DOHH2 (cell line): Measurements from ENCODE around the gene IPO9.

Experiments used
- H3F3A ChIP-seq: fragments of 200-600 bp; sonication (generic), shearing (Covaris generic); 2 replicates; pipeline ENCODE4 v1.6.0; 2016; ENCODE audit warnings: antibody characterized with exemption, mild to moderate bottlenecking; ENCODE audit not compliant: control insufficient read depth, insufficient read depth
- H3K27ac ChIP-seq: fragments of 200-600 bp; sonication (generic); 2 replicates; pipeline ENCODE4 v1.5.1; 2014; ENCODE audit warnings: low read depth, mild to moderate bottlenecking, low read length, moderate library complexity
- H3K27me3 ChIP-seq: fragments of 200-600 bp; sonication (generic); 2 replicates; pipeline ENCODE4 v1.6.1; 2014; ENCODE audit warnings: mild to moderate bottlenecking, low read length, mixed read lengths; ENCODE audit not compliant: control insufficient read depth
- H3K36me3 ChIP-seq: fragments of 200-600 bp; sonication (generic); 2 replicates; pipeline ENCODE4 v1.6.1; 2014; ENCODE audit warnings: mild to moderate bottlenecking, low read length, moderate library complexity, mixed read lengths; ENCODE audit not compliant: control insufficient read depth
- H3K4me1 ChIP-seq: fragments of 200-600 bp; sonication (generic); 2 replicates; pipeline ENCODE4 v1.6.1; 2014; ENCODE audit warnings: mild to moderate bottlenecking, low read length, mixed read lengths; ENCODE audit not compliant: control insufficient read depth
- H3K4me2 ChIP-seq: fragments of 200-600 bp; sonication (generic); 2 replicates; pipeline ENCODE4 v1.6.0; 2014; ENCODE audit warnings: mild to moderate bottlenecking, low read length, moderate library complexity
- H3K4me3 ChIP-seq: fragments of 200-600 bp; sonication (generic); 2 replicates; pipeline ENCODE4 v1.5.1; 2014; ENCODE audit warnings: mild to moderate bottlenecking, low read length, mixed read lengths
- H3K79me2 ChIP-seq: fragments of 200-600 bp; sonication (generic); 2 replicates; pipeline ENCODE4 v1.6.1; 2014; ENCODE audit warnings: mild to moderate bottlenecking, low read length, mixed read lengths; ENCODE audit not compliant: control insufficient read depth
- H3K9me2 ChIP-seq: fragments of 200-600 bp; sonication (generic); replicated peaks from 2 replicates; pipeline ENCODE4 v1.6.1; 2014; ENCODE audit warnings: mild to moderate bottlenecking, low read length, mixed read lengths; ENCODE audit not compliant: control insufficient read depth
- H3K9me3 ChIP-seq: fragments of 200-600 bp; sonication (generic); 2 replicates; pipeline ENCODE4 v1.6.1; 2014; ENCODE audit warnings: antibody characterized with exemption, low read length, mixed read lengths; ENCODE audit not compliant: control insufficient read depth, insufficient read depth
- H4K20me1 ChIP-seq: fragments of 200-600 bp; sonication (generic); 2 replicates; pipeline ENCODE4 v1.6.0; 2014; ENCODE audit warnings: low read depth, mild to moderate bottlenecking, antibody characterized with exemption, low read length, moderate library complexity; ENCODE audit not compliant: control insufficient read depth, insufficient read depth
- EZH2phosphoT487 ChIP-seq: fragments of 200-600 bp; sonication (generic); IDR thresholded peaks from 2 replicates; pipeline ENCODE4 v1.6.1; 2017; ENCODE audit warnings: borderline replicate concordance, mild to moderate bottlenecking, antibody characterized with exemption, low read length, moderate library complexity, mixed read lengths
- TF ChIP-seq, protein P1 (sequence below): fragments of 200-600 bp; sonication (generic); IDR thresholded peaks from one replicate; pipeline ENCODE4 v1.5.1; 2014; ENCODE audit warnings: antibody characterized with exemption, mild to moderate bottlenecking, low read depth, low read length; ENCODE audit not compliant: poor library complexity, severe bottlenecking

IPO9 gene

DNA sequence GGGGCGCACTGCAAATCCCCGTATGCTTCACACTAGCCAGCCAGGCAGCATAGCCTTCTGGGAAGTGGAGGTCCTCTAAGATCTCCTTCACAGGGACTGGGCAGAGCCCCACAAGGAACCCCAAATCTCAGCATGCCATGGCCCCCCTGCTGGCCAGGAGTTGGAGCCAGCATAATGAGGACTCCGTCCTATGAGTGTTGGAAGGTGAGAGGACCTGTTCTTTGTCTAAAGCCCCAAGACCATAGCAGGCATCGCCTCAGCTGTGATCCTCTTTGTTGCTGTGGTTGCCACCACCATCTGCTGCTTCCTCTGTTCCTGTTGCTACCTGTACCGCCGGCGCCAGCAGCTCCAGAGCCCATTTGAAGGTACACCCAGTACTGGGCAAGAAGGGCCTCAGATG, 61.3 kb downstream of the IPO9 start:
- H3K4me1 ChIP-seq = no peaks in the 10 kb centered on the region
- H3K36me3 ChIP-seq = no peaks in the 10 kb centered on the region
- H3K27ac ChIP-seq = no peak overlapping the region
- no peak overlapping the region for H3K4me3 ChIP-seq
- H3K27me3 ChIP-seq = peaks cover 49% of the 10 kb centered on the region
- no peaks in the 10 kb centered on the region for H3K9me2 ChIP-seq
- H3K4me2 ChIP-seq = no peak overlapping the region
- TF ChIP-seq, protein P1, sequence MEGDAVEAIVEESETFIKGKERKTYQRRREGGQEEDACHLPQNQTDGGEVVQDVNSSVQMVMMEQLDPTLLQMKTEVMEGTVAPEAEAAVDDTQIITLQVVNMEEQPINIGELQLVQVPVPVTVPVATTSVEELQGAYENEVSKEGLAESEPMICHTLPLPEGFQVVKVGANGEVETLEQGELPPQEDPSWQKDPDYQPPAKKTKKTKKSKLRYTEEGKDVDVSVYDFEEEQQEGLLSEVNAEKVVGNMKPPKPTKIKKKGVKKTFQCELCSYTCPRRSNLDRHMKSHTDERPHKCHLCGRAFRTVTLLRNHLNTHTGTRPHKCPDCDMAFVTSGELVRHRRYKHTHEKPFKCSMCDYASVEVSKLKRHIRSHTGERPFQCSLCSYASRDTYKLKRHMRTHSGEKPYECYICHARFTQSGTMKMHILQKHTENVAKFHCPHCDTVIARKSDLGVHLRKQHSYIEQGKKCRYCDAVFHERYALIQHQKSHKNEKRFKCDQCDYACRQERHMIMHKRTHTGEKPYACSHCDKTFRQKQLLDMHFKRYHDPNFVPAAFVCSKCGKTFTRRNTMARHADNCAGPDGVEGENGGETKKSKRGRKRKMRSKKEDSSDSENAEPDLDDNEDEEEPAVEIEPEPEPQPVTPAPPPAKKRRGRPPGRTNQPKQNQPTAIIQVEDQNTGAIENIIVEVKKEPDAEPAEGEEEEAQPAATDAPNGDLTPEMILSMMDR = no peak
- no peak for TF ChIP-seq EZH2phosphoT487
- no peaks in the 10 kb centered on the region for H3F3A ChIP-seq
- no peaks in the 10 kb centered on the region for H4K20me1 ChIP-seq
- no peaks in the 10 kb centered on the region for H3K79me2 ChIP-seq
- H3K9me3 ChIP-seq = no peaks in the 10 kb centered on the region

DNA sequence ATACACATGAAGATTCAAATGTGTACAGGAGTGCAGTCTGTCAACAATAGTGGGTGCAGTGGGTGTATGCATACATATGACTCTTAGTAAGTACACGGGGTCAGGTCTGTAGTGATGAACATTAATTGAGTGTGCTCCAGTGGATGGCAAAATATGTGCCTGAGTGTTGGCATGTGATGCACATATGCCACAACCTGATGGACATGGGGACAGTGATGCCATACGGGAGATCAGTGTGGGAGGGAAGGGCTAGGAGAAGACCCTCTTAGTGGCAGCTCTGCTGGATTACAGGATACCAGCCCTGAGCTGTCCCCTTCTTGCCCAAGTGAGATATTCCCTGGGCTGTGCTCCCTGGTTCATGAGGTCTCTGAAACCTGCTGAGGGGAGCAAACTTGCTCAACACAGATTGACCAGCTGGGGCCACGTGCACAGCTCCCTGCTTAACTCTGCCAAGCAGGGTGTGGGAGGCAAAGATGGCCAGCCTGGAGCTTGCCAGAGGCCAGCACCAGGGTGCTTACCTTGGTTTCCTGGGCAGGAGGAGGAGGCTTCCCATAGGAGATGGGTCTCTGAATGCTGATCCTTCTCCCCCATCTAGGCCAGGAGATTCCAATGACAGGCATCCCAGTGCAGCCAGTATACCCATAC, 62.0 kb downstream of the IPO9 start:
- H3K4me2 ChIP-seq = no peak overlapping the region
- H3K9me2 ChIP-seq = no peaks in the 10 kb centered on the region
- no peak overlapping the region for H3K27ac ChIP-seq
- H3K9me3 ChIP-seq = no peaks in the 10 kb centered on the region
- peaks cover 3% of the 10 kb centered on the region for H3K4me1 ChIP-seq
- H3K79me2 ChIP-seq = no peaks in the 10 kb centered on the region
- H3K27me3 ChIP-seq = peaks cover 42% of the 10 kb centered on the region
- TF ChIP-seq, protein P1 = no peak
- no peak for TF ChIP-seq EZH2phosphoT487
- no peaks in the 10 kb centered on the region for H3F3A ChIP-seq
- H3K36me3 ChIP-seq = no peaks in the 10 kb centered on the region
- H4K20me1 ChIP-seq = no peaks in the 10 kb centered on the region
- no peak overlapping the region for H3K4me3 ChIP-seq

DNA sequence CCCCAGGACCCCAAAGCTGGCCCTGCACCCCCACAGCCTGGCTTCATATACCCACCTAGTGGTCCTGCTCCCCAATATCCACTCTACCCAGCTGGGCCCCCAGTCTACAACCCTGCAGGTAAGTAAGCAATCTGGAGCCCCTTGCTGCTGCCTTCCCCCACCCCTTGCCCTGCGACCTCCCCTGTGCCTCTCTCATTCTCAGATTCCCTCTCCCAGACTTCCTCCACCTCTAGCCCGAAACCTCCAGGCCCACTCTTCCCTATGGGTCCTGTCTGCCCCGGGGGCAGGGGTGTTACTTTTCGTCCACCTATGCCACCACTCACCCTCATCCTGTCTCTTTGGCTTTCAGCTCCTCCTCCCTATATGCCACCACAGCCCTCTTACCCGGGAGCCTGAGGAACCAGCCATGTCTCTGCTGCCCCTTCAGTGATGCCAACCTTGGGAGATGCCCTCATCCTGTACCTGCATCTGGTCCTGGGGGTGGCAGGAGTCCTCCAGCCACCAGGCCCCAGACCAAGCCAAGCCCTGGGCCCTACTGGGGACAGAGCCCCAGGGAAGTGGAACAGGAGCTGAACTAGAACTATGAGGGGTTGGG, 62.6 kb downstream of the IPO9 start:
- Histone ChIP-seq H3K4me3 (no peak overlapping the region), H3K79me2 (no peaks in the 10 kb centered on the region), H3K9me3 (no peaks in the 10 kb centered on the region), H3K4me2 (no peak overlapping the region), H3K36me3 (no peaks in the 10 kb centered on the region), H3F3A (no peaks in the 10 kb centered on the region), H4K20me1 (no peaks in the 10 kb centered on the region), H3K27ac (no peak overlapping the region), H3K9me2 (no peaks in the 10 kb centered on the region), H3K4me1 (peaks cover 9% of the 10 kb centered on the region), H3K27me3 (peaks cover 36% of the 10 kb centered on the region)
- TF ChIP-seq EZH2phosphoT487 = no peak
- TF ChIP-seq, protein P1 = no peak
